Keratinocyte (primary cell): ENCODE measurements around the gene FHAD1.

ENCODE experiments used
- EZH2 ChIP-seq: IDR thresholded peaks from one replicate; pipeline ENCODE4 v1.6.1; 2012; ENCODE audit warnings: inconsistent platforms, mild to moderate bottlenecking, low read length, moderate library complexity
- TF ChIP-seq, protein P1 (sequence below), 3 experiments: IDR thresholded peaks in 1 of 3; conservative IDR thresholded peaks in 1 of 3; optimal IDR thresholded peaks in 1 of 3; 2 replicates in 2 of 3; 3 replicates in 1 of 3; pipeline versions ENCODE3 to v1.5.1; 2011; ENCODE audit warnings: low read length in 3 of 3, mild to moderate bottlenecking in 3 of 3, moderate library complexity in 2 of 3, control low read depth in 1 of 3, inconsistent platforms in 1 of 3; ENCODE audit not compliant: insufficient read depth in 2 of 3; ENCODE audit errors: extremely low read depth in 1 of 3

DNA sequence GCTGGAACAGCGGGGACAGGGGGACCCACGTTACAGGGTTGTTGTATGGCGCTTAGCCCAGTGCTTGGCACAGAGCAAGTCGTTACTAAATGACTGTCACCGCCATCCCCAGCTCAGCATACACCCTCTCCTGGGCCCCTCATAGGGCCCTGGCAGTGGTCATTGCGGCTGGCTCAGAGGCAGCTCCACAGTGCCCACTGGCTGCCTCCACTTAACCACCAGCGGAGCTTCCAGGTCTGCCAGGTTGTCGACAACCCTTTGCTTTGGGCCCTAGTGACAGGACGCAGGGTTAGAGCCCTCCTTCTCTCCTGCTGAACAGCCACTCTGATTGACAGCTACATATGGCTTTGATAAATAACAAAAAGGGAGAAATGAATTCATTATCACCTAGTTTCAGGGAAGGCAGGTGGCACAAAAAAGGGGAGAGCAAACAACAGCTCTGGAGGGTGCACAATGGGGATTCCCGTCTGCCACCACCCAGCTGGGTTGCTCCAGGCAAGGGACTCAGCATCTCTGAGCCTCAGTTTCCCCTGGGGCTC, 167.5 kb downstream of the FHAD1 start:
- TF ChIP-seq, protein P1, sequence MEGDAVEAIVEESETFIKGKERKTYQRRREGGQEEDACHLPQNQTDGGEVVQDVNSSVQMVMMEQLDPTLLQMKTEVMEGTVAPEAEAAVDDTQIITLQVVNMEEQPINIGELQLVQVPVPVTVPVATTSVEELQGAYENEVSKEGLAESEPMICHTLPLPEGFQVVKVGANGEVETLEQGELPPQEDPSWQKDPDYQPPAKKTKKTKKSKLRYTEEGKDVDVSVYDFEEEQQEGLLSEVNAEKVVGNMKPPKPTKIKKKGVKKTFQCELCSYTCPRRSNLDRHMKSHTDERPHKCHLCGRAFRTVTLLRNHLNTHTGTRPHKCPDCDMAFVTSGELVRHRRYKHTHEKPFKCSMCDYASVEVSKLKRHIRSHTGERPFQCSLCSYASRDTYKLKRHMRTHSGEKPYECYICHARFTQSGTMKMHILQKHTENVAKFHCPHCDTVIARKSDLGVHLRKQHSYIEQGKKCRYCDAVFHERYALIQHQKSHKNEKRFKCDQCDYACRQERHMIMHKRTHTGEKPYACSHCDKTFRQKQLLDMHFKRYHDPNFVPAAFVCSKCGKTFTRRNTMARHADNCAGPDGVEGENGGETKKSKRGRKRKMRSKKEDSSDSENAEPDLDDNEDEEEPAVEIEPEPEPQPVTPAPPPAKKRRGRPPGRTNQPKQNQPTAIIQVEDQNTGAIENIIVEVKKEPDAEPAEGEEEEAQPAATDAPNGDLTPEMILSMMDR (optimal IDR thresholded peaks at IDR 0.05 in 1 of 3, IDR thresholded peaks at IDR 0.05 in 1 of 3, conservative IDR thresholded peaks at IDR 0.05 in 1 of 3; ENCODE audit: extremely low read depth in 1 of 3, insufficient read depth in 2 of 3, low read length in 3 of 3): no peak
- no peak for TF ChIP-seq EZH2
